ENCODE data around the gene COA5.

The COA5 gene

DNA sequence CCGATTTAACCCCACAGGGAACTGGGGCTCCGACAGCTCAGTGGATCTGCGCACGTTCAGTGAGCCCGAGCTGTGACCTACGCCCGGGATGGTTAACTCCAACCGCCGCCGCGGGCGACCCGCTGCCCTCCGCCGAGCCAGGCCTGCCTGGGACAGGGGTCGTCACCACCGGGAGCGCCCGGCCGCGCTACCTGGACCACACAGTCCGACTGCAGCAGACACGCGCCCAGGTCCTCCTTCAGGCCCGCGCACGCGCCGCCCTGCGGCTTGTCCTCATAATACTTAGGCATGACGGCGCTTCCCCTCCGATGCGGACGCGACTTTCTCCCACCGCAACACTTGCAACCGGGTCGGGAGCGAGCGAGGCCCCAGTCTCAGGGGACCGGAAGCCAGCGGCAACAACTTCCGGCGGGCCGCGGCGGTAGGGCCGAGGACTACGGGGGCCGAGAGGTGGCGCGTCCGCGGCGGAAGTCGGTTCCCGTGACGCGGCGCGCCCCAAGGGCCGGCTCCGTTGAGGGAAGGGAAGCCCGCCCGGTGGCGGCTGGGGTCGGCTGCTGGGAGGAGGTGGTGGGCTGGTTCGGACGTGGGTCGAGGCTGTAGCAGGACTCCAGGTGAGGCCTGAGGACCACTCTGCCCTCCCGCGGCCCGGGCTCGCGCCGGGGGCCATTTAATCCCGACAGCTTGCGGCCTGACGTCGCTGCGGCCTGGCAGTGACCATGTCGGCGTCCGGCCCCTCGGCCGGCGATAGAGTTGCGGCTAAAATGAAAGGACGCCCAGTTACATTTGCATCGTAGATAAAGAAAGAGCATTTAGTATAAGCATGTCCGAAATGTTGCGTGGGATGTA lies at the start of gene COA5, which contains the start of gene UNC50:
Gene COA5, minus strand, starts transcription at position 397 of the 846 bp plus-strand sequence. Its CDS starts 107 bp downstream, at position 290.
Gene UNC50, plus strand, starts transcription at position 474 of the 846 bp plus-strand sequence. CDS start 1,171 bp downstream, outside the sequence.
- peak; percentile 97 for DNase-seq (ENCODE audit: low spot score)

- DNase-seq (ENCODE audit: low spot score): no peak
These were observed 48.5 kb upstream of the COA5 start for GRCh38 chr2:98656800-98657199.

- no peak for DNase-seq (ENCODE audit: low spot score)
These were observed 46.6 kb upstream of the COA5 start for GRCh38 chr2:98654699-98655495.

DNA sequence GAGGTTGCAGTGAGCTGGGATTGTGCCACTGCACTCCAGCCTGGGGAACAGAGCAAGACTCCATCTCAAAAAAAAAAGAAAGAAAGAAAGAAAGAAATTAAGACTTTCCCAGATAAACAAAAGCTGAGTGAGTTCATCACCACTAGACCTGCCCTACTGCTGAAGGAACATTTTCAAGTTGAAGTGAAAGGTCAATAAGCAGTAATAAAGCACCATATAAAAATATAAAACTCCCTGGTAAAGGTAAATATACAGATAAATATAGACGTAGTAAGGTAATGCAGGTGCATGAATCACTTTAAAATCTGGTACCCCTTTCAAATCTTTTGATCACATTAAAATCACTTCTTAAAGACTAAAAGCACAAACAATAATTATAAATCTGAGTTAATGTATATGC lies 42.7 kb upstream of the COA5 start:
- no peak for DNase-seq (ENCODE audit: low spot score)

GRCh38 chr2:98649992-98650375 lies 41.7 kb upstream of the COA5 start:
- DNase-seq (ENCODE audit: low spot score): no peak

DNA sequence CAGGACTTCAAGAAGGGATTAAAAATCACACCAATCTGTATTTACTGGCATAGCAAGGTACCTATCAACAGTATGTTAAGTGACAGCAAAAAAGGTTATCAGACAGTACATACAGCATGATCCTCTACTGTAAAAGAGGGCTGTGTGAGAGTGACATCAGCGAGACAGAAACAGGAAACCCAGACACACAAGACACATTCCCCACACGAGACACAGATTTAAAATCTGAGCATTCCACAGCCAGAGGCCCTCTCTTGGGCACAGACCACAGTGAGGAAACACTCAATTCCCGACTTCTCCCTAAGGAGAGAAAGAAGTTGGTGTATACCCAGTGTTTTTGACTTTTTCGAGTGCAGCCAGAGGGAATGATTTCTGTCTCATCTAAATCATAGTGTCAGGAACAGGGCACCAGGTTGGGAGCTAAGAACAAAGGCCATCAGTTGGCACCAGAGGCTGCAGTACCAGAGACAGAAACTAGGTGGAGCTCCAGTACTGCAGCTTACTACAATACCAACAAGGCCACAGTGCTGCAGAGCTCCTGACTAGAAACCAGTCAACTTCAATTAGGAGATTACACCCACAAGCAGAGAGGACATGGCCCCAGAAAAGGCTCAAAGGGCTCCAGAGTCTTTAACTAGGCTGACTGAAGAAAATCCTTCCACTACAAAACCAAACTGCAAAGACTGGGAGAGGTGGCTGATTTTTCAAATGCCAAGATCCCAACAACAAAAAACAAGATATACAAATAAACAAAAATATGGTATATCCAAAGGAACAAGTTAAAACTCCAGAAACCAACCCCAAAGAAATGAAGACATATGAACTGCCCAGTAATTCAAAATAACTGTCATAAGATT lies 41.1 kb upstream of the COA5 start:
- peak; percentile 78 for DNase-seq (ENCODE audit: low spot score)

DNA sequence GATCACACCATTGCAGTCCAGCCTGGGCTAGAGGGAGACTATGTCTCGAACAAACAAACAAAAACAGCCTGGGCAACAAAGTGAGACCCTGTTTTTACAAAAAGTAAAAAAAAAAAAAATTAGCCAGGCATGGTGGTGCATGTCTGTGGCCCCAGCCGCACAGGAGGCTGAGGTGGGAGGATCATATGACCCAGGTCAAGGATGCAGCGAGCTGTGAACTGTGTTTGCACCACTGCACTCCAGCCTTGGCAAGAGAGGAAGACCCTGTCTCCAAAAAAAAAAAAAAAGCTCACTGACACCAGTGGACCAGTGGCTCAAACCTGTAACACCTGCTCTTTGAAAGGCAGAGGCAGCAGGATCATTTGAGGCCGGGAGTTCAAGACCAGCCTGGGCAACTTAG lies 40.1 kb upstream of the COA5 start:
- DNase-seq (ENCODE audit: low spot score): no peak

DNA sequence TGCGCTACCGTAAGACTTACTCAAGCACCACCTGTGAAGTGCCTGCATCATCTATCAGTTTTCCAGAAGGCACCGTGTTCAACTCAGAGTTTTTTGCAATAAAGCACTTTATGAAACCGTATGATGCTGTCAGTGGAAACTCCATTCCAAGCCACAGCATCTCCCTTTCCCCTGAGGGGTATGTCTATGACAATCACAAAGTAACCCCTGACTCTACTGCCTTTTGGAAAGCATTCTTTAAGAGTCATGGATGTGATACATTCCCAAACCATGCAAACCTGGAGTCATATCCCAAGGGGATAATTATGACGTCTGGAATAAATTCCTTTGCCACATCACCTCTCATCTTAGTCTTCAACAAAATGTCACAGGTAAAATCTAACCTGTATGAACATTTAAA lies 39.3 kb upstream of the COA5 start:
- DNase-seq (ENCODE audit: low spot score): no peak

DNA sequence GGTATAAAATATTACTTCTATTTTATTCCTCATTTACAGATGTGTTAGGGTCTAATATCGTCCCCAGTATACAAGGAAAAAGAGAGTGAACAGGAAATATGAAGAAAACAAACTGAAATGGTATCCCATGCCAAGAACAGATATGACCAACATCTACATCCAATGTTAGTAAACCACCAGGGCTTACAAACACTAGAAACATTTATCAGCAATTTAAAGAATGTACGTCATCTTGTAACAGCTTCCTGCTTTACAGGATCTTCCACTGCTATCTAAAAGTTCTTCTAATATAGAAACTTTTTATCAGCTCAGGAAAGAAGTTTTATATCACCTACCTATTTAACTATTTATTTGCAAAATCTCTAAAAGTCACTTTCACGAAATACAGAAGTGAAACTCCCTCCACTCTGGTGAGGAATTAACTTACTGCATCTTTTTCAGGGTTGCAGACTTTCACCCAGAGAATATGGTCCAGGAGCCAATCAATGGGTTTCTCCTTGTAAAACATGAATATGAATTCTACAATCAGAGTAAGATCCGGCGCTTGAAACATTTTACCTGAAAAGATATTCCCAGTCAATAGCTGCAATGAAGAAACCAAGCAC lies 35.3 kb upstream of the COA5 start:
- DNase-seq (ENCODE audit: low spot score): no peak

- DNase-seq (ENCODE audit: low spot score): no peak
These were observed 29.3 kb upstream of the COA5 start for GRCh38 chr2:98637401-98638147.

DNA sequence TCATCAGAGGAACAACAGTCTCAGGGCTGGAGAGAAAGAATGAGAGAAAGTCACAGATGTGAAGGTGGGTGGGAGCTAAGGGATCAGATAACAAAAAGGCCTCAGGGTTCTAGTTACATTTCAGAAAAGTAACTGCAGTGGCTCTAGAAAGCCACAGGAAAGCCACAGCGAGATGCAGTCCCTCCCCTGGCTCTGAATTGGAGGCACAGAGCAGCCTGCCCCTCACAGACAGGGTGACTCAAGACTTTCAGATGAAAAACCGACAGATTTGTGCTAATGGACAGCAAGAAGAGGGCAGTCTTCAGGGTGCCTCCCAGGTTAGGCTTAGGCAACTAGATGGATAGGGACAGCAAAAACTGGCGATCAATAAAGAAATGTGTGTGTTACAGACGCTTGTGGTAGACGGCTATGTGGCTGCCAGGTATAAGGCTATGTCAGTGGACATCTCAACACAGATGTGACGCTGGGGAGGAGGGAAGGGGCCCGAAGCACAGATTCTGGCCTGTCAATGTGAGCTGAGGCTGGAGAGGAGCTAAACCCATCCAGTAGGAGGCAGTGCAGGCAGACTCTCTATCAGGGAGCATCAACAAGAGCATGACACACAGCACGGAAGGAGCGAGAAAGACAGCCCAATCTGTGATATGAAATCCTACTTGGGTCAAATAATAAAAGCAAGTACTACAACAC lies 26.2 kb upstream of the COA5 start:
- DNase-seq (ENCODE audit: low spot score): no peak

DNA sequence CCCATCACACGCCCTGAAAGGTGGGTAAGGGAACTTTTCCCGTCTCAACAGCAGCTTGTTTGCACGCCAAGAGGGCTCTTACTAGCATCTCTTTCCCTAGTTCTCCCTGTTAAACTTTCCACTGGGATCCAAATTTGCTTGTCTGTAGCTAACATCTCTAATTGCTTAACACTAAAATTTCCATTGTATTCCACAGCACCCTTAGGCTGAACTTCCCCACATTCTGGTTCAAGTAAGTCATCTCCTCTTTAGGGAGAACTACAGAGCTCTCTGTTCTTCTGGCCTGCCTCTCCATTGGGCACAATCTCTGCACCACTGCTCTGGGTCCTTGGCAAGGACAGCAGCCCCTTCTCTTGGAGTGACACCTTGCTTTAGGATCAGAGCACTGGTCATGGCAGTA lies 24.0 kb upstream of the COA5 start:
- DNase-seq (ENCODE audit: low spot score): no peak

- DNase-seq (ENCODE audit: low spot score): no peak
These were observed 15.3 kb upstream of the COA5 start for GRCh38 chr2:98623657-98624056.

- no peak for DNase-seq (ENCODE audit: low spot score)
These were observed 8.8 kb upstream of the COA5 start for GRCh38 chr2:98617149-98617548.

DNA sequence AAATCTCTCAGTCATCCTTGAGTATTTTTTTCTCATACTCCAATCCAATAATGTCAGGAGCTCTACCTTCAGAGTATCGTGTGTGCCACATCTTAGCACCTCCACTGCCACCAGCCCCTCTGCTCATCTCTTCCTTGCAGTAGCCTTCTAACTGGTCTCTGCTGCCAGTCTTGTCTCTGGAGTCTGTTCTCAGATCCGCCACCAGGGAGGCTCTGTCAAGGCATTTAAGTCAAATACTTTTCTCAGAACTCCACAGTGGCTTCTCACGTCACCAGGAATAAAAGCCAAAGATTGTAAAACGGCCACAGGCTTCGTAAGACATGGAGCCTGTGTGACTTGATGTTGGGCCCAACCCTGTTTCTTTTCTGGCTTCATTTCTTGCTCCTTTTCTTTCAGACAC lies 7.2 kb upstream of the COA5 start:
- DNase-seq (ENCODE audit: low spot score): no peak

DNA sequence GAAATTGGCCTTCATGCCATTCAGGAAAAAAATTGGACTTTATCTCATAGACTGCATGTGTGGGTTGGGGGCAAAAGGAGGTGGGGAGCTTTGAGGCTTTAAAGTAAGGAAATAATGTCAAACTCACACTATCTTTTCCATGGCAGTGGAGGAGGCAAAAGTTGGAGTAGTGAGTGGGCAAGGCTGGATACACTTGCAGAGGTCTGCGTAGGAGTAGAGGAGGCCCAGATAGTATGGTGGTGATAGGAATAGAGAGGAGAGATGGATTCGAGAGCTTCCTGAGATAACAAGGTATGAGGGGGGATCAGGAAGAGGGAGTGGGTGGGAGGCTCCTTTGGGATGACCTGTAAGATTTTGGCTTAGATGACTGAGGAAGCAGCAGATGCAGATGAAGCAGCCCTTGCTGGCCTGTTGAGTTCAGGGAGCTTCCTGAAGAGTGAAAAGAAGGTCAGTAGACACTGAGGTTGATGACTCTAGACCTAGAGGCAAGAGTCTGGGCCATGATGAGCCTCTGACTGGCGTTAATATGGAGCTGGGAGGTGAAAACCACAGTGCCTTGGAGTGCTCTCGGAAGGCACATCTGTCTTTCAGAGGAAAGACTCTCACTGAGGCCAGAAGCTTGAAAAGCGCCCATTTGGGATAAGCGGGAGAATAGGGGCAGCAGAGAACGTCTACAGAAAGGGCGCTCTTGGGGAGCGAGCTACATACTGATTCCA lies 5.9 kb upstream of the COA5 start:
- DNase-seq (ENCODE audit: low spot score): no peak

DNA sequence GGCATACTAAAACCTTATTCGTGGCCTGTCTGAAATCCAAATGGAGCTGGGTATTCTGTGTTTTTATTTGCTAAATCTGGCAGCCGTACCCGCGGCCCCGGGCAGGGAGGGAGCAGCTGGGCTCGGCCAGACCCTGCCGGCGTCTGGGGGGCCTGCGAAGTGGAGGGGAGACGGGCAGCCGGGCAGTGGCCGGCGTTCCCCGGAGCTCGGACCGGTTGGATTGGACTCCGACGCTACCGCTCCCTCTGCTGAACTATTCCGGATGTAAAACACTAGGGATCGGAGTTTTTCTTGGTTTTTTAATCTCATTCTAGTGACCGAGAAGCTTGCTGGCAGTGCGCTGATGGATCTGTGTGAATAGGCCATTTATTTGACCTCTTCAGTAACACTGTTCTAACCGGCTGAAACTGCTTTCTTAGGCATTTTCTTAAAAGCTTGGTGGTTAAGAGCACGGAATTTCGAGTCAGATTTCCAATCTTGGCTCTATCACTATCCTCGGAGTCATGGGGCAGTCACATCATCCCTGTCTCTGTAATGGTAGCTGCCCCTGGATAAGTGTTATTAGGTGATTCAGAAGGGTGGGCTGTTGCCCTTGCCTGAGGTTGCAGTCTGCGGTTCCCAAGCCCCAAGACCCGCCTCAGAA lies 771 bp upstream of the COA5 start:
- DNase-seq (ENCODE audit: low spot score): peak; percentile 64

GRCh38 chr2:98607741-98608115 lies 584 bp downstream of the COA5 start:
- DNase-seq (ENCODE audit: low spot score): peak; percentile 25

DNA sequence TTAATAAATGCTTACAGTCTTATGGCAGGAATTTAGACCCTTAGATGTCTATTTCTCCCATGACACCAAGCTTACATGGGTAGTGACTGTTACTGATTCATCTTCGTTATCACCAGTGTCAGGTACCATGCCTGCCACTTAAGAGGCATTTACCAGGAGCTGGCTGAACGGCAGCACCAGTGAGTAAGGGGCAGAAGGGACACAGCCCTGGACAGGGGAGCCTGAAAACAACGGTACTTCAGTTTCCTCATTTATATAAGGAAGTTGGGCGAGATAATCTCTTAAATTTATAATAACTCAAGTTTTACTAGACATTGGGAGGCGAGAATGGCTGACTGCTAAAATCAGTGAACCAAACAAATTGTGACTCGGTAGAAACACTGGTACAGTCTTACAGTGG lies 1.2 kb downstream of the COA5 start:
- no peak for DNase-seq (ENCODE audit: low spot score)
